Fibroblast of the aortic adventitia (primary cell): ENCODE measurements around the gene TEX13B. TPM values are rescaled to one million over a fixed set of nuclear protein-coding genes. Genes with fewer than 3 reads are reported as not detected.

Source experiments
- DNase-seq: peaks from one replicate; pipeline ENCODE4 v3.0.0-alpha.2; 2010; ENCODE audit warnings: low read depth
- H3K4me3 ChIP-seq: 2 replicates; pipeline ENCODE4 v1.5.1; 2011; ENCODE audit warnings: low read depth, mild to moderate bottlenecking, control low read depth, low read length, moderate library complexity
- CTCF ChIP-seq: IDR thresholded peaks from 2 replicates; pipeline ENCODE4 v1.5.1; 2011; ENCODE audit warnings: mild to moderate bottlenecking, low read length, control low read depth, inconsistent platforms; ENCODE audit not compliant: insufficient read depth
- total RNA-seq: library from RNA; depleted of rRNA; stranded (reverse); fragments of >200 nt; gene quantifications from 2 replicates; pipeline ENCODE4 v1.2.3, GENCODE V29; 2012; ENCODE audit warnings: low replicate concordance

TEX13B gene
- total RNA-seq, 1 donor, result not detected

GRCh38 chrX:107985033-107985432 is 2.9 kb upstream of the TEX13B start:
- no peak overlapping the region for H3K4me3 ChIP-seq
- no peak for TF ChIP-seq CTCF
- DNase-seq, result no peak

GRCh38 chrX:107979534-107979933 is 2.6 kb downstream of the TEX13B start:
- TF ChIP-seq CTCF, result no peak
- no peak for DNase-seq
- no peak overlapping the region for H3K4me3 ChIP-seq

- peak; percentile 52 for TF ChIP-seq CTCF
- peak; percentile 38 for DNase-seq
- no peak overlapping the region for H3K4me3 ChIP-seq
Observed at GRCh38 chrX:107978707-107979307, 3.4 kb downstream of the TEX13B start.

GRCh38 chrX:107978071-107978470 is 4.1 kb downstream of the TEX13B start:
- DNase-seq, result no peak
- no peak for TF ChIP-seq CTCF
- H3K4me3 ChIP-seq, result no peak overlapping the region

- TF ChIP-seq CTCF, result no peak
- peak; percentile 4 for DNase-seq
Observed at GRCh38 chrX:107971636-107972035, 10.5 kb downstream of the TEX13B start.

GRCh38 chrX:107970073-107970472 is 12.1 kb downstream of the TEX13B start:
- no peak for DNase-seq

More at GRCh38 chrX:107971636-107972035, 10.5 kb downstream of the TEX13B start:
- H3K4me3 ChIP-seq, result no peak overlapping the region

More at GRCh38 chrX:107970073-107970472, 12.1 kb downstream of the TEX13B start:
- no peak for TF ChIP-seq CTCF
- H3K4me3 ChIP-seq, result no peak overlapping the region
